ENCODE data around the gene ANKRD55.
A peak's percentile ranks its signal among the peaks of the same experiment; 100 is the strongest.

Gene ANKRD55

GRCh38 chr5:56166671-56167385 is 66.3 kb downstream of the ANKRD55 start:
- no peak for TF ChIP-seq CTCF (IDR thresholded peaks at IDR 0.05; ENCODE audit: low read depth, low read length)
- no peak overlapping the region for H3K4me3 ChIP-seq (ENCODE audit: low read depth, low read length)
- H3K27me3 ChIP-seq (ENCODE audit: insufficient read depth, low read depth, severe bottlenecking), result no peaks in the 10 kb centered on the region
- DNase-seq, result no peak
- H3K36me3 ChIP-seq, result no peaks in the 10 kb centered on the region
- H3K27ac ChIP-seq, result no peak overlapping the region
- H3K9me3 ChIP-seq (ENCODE audit: severe bottlenecking), result peaks cover 2% of the 10 kb centered on the region

- DNase-seq, result no peak
- peak overlapping the region; percentile 45 for H3K27ac ChIP-seq
Measured at GRCh38 chr5:56164376-56164775, 68.8 kb downstream of the ANKRD55 start.

GRCh38 chr5:56161927-56162326 is 71.2 kb downstream of the ANKRD55 start:
- no peak for TF ChIP-seq CTCF (IDR thresholded peaks at IDR 0.05; ENCODE audit: low read depth, low read length)
- H3K27ac ChIP-seq, result peak overlapping the region; percentile 91

More at GRCh38 chr5:56164376-56164775, 68.8 kb downstream of the ANKRD55 start:
- Histone ChIP-seq H3K36me3 (no peaks in the 10 kb centered on the region), H3K27me3 (ENCODE audit: insufficient read depth, low read depth, severe bottlenecking) (no peaks in the 10 kb centered on the region), H3K4me3 (ENCODE audit: low read depth, low read length) (no peak overlapping the region), H3K9me3 (ENCODE audit: severe bottlenecking) (no peaks in the 10 kb centered on the region)
- TF ChIP-seq CTCF (IDR thresholded peaks at IDR 0.05; ENCODE audit: low read depth, low read length), result no peak

GRCh38 chr5:56161439-56161823 is 71.7 kb downstream of the ANKRD55 start:
- Histone ChIP-seq H3K27ac (peak overlapping the region; percentile 91), H3K27me3 (ENCODE audit: insufficient read depth, low read depth, severe bottlenecking) (no peaks in the 10 kb centered on the region), H3K36me3 (peaks cover 4% of the 10 kb centered on the region), H3K4me3 (ENCODE audit: low read depth, low read length) (no peak overlapping the region; the same call in 1 of the 2 replicates), H3K9me3 (ENCODE audit: severe bottlenecking) (no peaks in the 10 kb centered on the region)
- no peak for DNase-seq
- no peak for TF ChIP-seq CTCF (IDR thresholded peaks at IDR 0.05; ENCODE audit: low read depth, low read length)

More at GRCh38 chr5:56161927-56162326, 71.2 kb downstream of the ANKRD55 start:
- Histone ChIP-seq H3K4me3 (ENCODE audit: low read depth, low read length) (no peak overlapping the region; the same call in 1 of the 2 replicates), H3K27me3 (ENCODE audit: insufficient read depth, low read depth, severe bottlenecking) (no peaks in the 10 kb centered on the region), H3K9me3 (ENCODE audit: severe bottlenecking) (no peaks in the 10 kb centered on the region), H3K36me3 (no peaks in the 10 kb centered on the region; the same call in none of the 2 replicates)
- peak; percentile 83 for DNase-seq

- Histone ChIP-seq H3K36me3 (peaks cover 9% of the 10 kb centered on the region), H3K4me3 (ENCODE audit: low read depth, low read length) (no peak overlapping the region), H3K9me3 (ENCODE audit: severe bottlenecking) (no peaks in the 10 kb centered on the region), H3K27ac (peak overlapping the region; percentile 91), H3K27me3 (ENCODE audit: insufficient read depth, low read depth, severe bottlenecking) (no peaks in the 10 kb centered on the region)
- DNase-seq, result peak; percentile 91
- no peak for TF ChIP-seq CTCF (IDR thresholded peaks at IDR 0.05; ENCODE audit: low read depth, low read length)
Measured at GRCh38 chr5:56160723-56161438, 72.2 kb downstream of the ANKRD55 start.

All from WERI-Rb-1 (cell line).